DMS153 (cell line): Measurements from ENCODE around the gene SGF29.
"Not testable (repeated sequence)": the region's sequence is repeated elsewhere in the genome, so short reads cannot be mapped to it uniquely, and the experiment has no call there.

Experiments used
- DNase-seq: peaks from one replicate; lab custom pipeline; 2025; lab: John Stamatoyannopoulos, UW

Gene SGF29

DNA sequence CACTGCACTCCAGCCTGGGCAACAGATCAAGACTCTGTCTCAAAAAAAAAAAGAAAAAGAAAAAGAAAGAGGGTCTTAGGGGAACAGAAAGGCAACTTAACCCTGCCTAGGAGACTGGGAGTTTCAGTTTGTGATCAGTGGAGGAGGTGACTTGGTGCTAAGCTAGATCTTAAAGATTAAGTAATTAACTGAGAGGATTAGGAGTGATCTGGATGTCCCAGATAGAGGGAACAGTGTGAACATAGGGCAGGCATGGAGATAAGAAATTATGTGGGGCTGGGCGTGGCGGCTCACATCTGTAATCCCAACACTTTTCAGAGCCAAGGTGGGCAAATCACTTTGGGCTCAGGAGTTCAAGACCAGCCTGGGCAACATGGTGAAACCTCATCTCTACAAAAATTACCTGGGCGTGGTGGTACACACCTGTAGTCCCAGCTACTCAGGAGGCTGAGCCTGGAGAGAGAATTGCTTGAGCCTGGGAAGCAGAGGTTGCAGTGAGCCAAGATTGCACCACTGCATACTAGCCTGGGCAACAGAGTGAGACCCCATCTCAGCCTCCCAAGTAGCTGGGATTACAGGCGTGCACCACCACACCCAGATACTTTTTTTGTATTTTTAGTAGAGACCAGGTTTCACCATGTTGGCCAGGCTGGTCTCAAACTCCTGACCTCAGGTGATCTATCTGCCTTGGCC lies 12.7 kb downstream of the SGF29 start:
- not testable (repeated sequence) for DNase-seq

DNA sequence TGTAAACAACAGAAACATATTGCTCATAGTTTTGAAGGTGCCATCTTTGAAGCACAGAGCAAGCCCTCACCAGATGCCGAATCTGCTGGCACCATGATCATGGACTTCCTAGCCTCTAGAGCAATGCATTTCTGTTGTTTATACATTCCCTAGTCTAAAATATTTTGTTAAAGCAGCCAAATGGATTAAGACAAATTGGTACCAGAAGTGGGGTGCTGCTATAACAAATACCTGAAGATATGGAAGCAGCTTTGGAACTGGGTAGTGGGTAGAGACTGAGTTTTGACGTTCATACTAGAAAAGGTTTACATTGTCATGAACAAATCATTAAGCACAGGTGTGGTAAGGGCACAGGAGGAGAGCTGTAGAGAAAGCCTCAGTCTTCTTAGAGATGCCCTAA lies 13.6 kb downstream of the SGF29 start:
- DNase-seq = no peak

DNA sequence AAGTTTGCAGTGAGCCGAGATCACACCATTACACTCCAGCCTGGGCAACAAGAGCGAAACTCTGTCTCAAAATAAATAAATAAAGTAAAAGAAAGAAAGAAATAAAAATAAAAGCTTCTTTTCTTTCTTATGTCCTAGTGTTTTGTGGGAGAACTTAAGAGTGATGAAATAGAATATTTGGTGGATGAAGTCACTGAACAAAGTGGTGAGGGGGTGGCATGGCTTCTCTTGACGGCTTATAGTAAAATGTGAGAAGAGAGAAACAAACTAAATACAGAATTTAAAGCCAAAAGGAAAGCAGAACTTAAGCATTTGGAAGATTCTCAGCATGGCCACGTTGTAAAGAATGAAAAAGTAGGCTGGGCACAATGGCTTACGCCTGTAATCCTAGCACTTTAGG lies 15.3 kb downstream of the SGF29 start:
- no peak for DNase-seq

DNA sequence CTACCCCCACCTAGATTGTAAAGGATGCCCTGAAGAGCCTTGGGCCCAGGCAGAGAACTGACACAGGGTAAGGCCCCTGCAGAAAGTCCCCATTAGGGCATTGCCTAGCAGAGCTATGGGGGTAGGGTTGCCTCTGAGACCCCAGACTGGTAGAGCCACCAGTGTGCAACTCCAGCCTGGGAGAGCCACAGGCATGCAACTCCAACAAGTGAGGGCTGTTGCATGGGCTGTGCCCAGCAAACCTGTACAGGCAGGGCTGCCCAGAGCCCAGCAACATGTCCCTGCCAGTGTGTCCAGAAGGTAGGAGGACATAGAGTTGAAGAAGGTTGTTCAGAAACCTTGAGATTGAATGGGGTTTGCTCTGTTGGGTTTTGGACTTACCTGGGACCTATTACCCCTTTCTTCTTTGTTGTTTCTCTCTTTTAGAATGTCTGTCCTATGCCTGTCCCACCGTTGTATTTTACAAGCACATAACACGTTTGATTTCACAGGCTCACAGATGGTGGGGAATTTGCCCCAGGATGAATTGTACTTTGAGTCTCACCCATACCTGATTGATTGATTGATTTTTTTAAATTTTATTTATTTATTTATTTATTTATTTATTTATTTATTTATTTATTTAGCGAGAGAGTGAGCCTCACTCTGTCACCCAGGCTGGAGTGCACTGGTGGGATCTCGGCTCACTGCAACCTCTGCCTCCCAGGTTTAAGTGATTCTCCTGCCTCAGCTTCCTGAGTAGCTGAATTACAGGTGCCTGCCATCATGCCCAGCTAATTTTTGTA lies 16.4 kb downstream of the SGF29 start:
- no peak for DNase-seq

DNA sequence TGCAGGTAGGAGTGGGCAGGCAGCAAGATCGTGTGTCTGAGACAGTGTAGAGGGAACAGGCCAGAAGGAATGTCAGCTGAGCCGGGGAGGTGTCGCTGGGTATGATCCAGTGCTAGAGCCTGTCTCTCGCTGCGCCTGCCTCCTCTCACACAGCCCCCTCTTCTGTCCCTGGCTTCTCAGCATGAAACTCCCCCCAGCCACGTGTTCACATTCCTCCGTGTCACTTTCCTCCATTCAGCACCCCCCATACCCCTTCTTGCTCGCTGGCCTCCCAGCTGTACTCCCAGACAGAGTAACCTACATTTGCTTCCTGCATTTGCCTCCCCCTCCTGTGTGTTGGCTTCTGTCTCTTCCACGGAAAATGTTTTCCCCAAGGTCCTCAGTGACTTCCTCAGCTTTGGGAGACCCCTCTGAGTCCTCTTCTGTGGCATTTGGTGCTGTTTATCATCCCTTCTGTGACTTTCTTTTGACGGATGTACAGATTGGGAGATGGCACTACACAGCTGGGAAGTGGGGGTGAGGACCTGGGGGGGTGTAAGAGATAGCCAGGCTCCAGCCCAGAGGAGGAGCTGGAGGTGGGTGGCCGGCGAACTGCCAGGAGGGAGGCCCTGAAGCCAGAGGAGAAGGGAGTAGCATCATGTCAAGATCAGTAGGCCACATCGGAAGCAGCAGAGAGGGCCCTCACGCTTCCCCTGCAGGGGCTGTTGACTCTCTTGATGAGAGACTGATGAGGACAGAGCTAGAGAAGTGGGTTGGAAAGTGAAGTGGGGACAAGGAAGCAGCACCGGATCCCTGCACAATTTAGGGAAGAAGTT lies 19.2 kb downstream of the SGF29 start:
- DNase-seq = no peak

DNA sequence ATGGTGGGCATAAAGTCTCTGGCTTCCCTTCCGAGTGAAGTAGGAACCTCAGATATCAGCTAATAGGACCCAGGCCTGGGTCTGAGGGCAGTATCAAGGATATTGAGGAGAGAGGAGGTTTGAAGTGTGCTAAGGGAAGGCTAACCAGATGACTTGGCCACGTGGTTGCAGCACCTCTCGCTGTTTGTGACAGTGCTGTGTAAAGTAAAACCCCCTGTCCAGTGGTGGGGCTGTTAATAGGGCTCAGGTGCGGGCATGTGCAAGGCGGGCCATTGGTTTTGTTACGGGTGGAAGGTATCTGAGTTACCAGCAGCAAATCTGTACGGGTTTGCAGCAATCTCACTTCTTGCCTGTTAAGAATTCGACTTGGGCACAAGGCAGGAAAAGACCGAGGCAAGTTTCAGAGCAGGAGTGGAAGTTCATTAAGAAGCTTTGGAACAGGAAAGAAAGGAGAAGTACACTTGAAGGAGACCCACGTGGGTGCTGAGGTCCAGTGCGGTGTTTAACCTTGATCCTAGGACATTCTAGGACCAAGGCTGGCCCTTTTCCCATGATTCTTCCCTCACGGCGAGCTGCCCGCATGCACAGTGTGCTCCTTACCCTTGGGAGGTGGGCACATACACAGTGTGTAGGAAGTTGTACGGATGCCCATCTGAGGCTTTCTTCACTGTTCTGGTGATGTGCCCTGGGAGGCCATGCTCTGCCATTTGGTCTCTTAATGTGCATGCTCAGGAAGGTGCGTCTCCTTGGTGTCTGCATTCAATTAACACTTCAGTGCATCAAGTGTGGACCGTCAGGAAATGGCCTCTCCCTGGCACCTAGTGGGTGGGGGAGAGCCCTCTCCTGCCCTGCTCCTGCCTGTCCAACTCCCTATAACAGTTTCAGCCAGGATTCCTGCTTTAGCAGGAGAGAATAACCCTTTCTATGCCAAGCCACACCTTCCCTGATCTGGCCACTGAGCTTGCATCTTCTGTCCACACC lies 20.3 kb downstream of the SGF29 start:
- DNase-seq = no peak

DNA sequence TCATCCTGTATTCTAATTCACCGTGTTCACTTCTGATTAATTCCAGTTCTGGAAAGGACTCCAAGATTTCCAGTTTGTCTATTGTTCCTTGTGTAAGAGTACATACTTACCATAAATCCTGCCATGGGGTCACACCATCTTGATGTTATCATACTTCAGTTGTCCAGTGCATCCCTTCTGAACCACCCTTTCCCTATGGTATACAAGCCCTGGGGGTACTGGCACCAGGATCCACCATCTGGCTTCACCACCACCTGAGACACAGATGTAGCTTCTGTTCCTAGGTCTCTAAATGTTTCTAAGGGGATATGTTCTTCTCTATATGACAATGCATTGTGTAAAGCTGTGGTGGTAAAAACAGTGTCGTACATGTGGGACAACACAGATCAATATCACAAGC lies 21.2 kb downstream of the SGF29 start:
- no peak for DNase-seq

DNA sequence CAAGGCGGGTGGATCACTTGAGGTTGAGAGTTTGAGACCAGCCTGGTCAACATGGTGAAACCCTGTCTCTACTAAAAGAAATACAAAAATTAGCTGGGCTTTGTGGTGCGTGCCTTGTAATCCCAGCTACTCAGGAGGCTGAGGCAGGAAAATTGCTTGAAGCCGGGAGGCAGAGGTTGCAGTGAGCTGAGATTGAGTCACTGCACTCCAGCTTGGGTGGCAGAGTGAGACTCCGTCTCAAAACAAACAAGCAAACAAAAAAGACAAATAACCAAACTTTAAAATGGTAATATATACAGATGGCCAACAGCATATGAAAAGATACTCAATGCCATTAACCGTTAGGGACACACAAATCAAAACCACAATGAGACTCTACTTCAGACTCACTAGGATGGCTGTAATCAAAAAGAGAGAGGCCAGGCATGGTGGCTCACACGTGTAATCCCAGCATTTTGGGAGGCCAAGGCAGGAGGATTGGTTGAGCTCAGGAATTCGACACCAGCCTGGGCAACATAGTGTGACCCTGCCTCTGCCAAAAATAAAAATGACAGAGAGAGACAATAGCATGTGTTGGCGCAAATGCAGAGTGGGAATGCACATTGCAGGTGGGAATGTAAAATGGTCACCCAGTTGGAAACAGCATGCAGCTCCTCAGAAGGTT lies 21.9 kb downstream of the SGF29 start:
- DNase-seq = no peak

DNA sequence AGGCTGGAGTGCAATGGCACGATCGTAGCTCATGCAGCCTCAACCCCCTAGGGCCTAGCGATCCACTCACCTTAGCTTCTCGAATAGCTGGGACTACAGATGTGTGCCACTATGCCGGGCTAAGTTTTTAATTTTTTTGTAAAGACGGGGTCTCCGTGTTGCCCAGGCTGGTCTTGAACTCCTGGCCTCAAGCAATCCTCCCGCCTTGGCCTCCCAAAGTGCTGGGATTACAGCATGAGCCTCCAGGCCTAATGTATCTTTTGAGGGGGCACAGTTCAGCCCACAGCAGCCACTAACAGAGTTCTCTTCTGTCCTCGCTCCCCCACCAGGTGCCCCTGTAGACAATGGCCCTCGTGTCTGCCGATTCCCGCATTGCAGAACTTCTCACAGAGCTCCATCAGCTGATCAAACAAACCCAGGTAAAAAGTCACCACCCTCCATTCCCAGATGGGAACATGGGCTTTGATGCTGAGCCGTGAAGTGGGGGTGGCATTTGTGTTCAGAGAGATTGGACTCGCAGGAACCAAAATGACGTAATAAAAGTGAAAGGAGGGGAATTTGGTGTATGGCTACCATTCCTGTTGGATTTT lies 27.1 kb downstream of the SGF29 start:
- no peak for DNase-seq

DNA sequence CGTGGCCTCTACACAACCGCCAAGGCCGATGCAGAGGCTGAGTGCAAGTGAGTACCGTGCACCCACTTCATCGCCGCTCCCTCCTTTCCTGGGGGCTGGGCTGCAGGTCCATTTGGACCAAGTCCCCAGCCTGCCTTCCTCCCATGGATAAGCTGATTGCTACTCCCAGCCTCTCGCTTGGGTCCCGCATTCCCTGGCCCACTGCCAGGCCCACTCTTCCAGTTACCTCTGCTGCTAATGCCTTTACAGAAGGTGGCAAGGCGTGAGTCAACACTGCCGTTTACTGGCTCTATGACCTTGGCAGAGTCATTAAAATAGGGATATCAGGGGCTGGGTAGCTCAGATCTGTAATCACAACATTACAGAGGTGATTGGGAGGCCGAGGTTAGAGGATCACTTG lies 32.0 kb downstream of the SGF29 start:
- no peak for DNase-seq

DNA sequence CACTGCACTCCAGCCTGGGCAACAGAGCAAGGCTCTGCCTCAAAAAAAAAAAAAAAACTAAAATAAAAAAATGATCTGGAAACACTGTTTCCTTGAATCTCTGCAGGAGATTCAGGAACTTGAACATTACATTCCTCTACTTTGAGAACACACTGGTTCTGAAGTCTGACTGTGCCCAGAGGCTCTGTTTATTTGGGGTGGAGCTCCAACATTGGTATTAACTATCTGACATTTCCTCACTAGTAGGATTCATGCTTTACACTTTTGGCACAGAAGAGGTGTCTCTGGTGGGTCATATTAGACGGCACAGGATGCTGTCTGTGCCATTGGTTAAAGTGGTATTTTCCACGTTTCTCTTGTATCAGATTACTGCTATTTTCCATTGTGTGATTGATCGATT lies 32.7 kb downstream of the SGF29 start:
- no peak for DNase-seq

DNA sequence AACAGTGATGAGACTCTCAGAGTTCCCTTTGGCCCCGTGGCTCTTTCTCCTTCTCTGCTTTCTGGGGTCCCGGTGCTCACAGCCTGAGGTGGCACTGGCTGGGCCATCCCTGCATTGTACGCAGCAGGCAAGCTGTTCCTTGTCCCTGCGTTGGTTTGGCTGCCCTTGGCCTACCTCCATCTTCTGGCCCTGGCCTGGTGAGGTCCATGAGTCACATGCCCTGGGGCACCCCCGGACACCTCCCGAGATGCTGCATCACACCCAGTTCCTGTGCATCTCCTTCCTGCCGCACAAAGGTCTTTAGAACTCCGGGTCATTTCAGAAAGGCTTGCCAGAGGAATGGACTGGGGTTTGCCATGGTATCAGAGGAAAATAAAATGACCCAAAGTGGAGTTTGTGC lies 33.7 kb downstream of the SGF29 start:
- DNase-seq = no peak

DNA sequence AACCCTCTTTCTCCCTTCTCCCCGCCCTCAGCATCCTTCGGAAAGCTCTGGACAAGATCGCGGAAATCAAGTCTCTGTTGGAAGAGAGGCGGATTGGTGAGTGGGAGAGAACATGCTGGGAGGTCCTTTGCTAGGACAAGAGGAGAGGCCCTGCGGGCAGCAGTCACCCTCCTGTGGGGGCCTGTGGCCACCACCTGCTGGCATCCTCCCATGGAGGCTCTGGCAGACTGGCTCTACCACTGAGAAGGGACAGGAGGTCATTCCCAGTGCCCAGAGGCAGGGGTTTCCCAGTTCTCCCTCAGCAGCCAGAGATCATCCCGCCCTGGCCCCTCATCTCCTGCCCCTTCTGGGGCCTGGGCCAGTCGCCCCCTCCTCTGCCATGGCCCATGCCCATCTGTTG lies 35.3 kb downstream of the SGF29 start:
- DNase-seq = no peak

DNA sequence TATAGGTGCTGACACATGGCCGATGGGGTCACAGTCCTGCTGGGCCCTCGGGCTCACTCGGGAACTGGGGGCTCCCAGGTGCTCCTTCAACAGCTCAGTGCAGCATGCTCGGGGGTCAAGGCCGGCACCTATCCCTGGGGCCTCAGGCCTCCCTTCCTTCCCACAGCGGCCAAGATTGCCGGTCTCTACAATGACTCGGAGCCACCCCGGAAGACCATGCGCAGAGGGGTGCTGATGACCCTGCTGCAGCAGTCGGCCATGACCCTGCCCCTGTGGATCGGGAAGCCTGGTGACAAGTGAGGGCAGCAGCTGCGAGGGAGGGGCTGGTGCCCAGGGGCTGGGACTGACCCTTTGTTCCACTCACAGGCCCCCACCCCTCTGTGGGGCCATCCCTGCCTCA lies 36.2 kb downstream of the SGF29 start:
- DNase-seq = no peak

DNA sequence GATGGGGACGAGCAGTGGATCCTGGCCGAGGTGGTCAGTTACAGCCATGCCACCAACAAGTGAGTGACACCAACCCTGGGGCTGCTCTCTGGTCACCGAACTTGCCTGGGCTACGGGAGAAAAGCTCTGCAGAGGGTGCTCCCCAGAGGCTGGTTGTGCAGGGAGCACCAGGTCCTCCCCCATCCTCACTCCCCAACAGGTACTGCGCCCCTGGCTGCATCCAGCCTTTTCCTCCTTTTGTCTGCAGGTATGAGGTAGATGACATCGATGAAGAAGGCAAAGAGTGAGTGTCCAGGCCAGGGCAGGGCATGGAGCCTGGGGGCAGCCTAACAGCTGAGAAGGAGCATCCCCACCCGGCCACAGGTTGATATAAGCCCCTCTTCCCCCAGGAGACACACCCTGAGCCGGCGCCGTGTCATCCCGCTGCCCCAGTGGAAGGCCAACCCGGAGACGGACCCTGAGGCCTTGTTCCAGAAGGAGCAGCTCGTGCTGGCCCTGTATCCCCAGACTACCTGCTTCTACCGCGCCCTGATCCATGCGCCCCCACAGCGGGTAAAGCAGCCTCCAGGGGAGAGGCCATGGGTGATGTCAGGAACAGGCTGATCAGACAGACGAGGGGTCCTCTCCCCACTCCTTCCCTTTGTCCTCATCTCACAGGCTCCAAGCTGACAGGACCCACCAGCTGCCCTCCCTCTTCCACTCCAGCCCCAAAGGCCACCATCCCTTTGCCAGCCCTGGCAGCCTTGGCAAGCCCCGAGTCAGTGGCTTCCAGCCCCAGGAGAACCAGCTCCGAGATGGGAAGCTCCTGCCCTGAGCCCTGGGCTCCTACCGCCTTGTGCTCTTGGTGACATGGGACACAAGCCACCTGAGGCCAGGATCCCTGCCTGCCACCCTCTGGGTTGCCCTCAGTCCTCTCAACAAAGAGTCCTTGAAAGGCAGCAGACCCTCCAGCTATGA lies 36.9 kb downstream of the SGF29 start:
- DNase-seq = no peak

DNA sequence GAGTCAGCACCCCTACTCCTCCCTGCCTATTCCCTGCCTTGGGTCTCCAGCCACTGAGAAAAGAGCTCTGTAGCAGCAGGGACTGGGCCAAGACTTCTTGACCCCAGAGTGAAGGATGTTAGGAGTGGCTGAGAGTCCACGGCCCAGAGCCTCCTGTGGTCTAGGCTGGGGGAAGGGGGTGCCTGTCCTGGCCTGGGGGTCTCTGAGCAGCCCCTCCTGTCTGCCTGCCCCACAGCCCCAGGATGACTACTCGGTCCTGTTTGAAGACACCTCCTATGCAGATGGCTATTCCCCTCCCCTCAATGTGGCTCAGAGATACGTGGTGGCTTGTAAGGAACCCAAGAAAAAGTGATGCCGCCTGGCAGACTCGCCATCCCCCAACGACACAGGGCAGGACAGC lies 37.6 kb downstream of the SGF29 start:
- DNase-seq = no peak

DNA sequence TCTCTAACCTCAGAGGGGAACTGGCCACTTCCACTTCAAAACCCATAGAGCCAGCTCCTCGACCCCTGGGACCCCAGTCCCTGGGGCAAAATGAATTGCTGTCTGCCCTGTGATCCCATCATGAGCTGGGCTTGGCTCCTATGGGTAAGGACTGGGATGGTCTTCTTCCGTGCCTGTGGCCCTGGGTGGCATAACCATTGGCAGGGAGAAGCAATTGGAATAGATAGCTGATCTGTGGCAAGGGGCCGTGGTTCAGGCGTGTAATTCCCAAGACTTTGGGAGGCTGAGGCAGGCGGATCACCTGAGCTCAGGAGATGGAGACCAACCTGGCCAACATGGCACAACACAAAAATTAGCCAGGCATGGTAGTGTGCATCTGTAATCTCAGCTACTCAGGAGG lies 38.8 kb downstream of the SGF29 start:
- DNase-seq = no peak

DNA sequence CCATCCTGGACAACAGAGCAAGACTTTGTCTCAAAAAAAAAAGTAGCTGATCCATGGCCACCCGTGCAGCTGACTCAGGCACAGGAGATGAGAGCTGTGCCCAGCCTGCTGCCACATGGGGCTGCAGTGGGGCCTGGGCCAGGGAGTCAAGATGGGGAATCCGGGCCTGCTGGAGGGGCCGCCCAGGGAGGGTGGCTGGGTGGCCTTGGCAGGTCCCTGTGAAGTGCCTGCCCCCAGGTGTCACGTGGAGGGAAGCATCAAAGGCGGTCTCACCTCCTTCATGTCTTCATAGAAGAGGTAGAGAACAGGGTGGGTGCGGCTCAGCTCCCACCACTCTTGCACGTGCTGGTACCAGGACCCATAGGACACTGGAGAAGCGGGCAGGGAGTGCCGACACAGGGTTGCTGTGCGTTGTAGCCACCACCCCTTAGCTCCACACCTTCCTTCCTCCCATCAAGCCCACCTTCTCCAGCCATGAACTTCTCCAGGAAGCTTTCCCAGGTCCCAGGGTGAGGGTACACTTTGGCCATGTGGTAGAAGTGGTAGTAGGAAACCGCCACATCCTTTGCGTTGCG lies 39.3 kb downstream of the SGF29 start:
- DNase-seq = no peak

DNA sequence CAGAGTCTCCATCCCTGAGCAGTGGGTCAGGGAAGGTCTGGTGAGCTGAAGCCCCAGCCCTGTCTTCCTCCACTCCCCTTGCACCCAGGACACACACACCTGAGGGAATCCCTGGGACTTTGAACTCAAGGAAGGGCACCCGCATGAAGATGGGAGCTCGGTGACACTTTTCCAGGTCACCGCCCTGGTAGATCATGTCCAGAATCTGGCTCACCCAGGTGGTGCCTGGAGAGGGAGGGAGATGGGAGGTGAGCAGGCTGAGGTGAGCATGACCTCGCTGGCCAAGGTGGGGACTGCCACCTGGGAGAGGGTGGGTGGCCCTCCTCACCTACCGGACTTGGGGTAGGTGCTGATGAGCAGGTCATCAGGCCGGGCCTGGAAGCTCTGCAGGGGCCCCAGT lies 41.7 kb downstream of the SGF29 start:
- DNase-seq = not testable (repeated sequence)
